Esophagus muscularis mucosa (tissue), 4 donors: ENCODE measurements around the gene SH3PXD2A. TPM values are rescaled to one million over a fixed set of nuclear protein-coding genes. Genes with fewer than 3 reads are reported as not detected.

ENCODE experiments used
- DNase-seq: peaks from one replicate; pipeline ENCODE4 v3.0.0-alpha.2; 2017; ENCODE audit errors: extremely low spot score
- H3K27ac ChIP-seq, 4 donors: fragments of 200-600 bp; sonication (generic); replicated peaks in 1 of 4; 1 replicate in 3 of 4; 2 replicates in 1 of 4; pipeline ENCODE4 v1.5.1; 2016 to 2019; ENCODE audit warnings: mild to moderate bottlenecking in 1 of 4
- H3K27me3 ChIP-seq, 4 donors: fragments of 200-600 bp; sonication (generic); one replicate each; pipeline versions ENCODE4 v1.5.1 to v1.6.0; 2016 to 2019
- H3K36me3 ChIP-seq, 4 donors: fragments of 200-600 bp; sonication (generic); one replicate each; pipeline ENCODE4 v1.5.1; 2016 to 2019
- H3K4me1 ChIP-seq, 4 donors: fragments of 200-600 bp; sonication (generic); one replicate each; pipeline ENCODE4 v1.5.1; 2016 to 2019
- H3K4me3 ChIP-seq, 4 donors: fragments of 200-600 bp; sonication (generic); 1 replicate in 2 of 4; 2 replicates in 2 of 4; pipeline ENCODE4 v1.5.1; 2016 to 2019; ENCODE audit warnings: mild to moderate bottlenecking in 4 of 4, moderate library complexity in 1 of 4
- H3K9me3 ChIP-seq, 4 donors: fragments of 200-600 bp; sonication (generic); 1 replicate in 3 of 4; 2 replicates in 1 of 4; pipeline ENCODE4 v1.5.1; 2016 to 2019
- EP300 ChIP-seq: sonication (generic); formaldehyde crosslinking; IDR thresholded peaks from one replicate; pipeline ENCODE4 v1.6.1; 2017; ENCODE audit warnings: antibody characterized with exemption
- POLR2A ChIP-seq: fragments of 450-650 bp; IDR thresholded peaks from one replicate; pipeline ENCODE4 v1.6.1; 2017; ENCODE audit warnings: antibody characterized with exemption, moderate library complexity, mild to moderate bottlenecking, low read depth
- POLR2AphosphoS5 ChIP-seq, 2 donors: sonication (generic); formaldehyde crosslinking; IDR thresholded peaks; one replicate each; pipeline ENCODE4 v1.6.1; 2017; ENCODE audit warnings: antibody characterized with exemption in 2 of 2
- WGBS: methylation state at CpG from one replicate; pipeline ENCODE4 v1.1.5; 2018; 5-methylcytosine and 5-hydroxymethylcytosine counted together
- intact Hi-C: fragments of 100-400 bp; cut with DNase I; formaldehyde crosslinking; loops from one replicate; pipeline ENCODE4 v1.15.1; 2023
- total RNA-seq, 4 donors: library from RNA; depleted of rRNA; stranded (reverse); fragments of >200 nt; gene quantifications; one replicate each; pipeline versions ENCODE4 v1.1.0 to v1.2.1, GENCODE V29; 2016
- TF ChIP-seq, protein P1 (sequence below), 3 experiments: fragments of 200-600 bp in 2 of 3; fragments of 450-650 bp in 1 of 3; sonication (generic) in 2 of 3; IDR thresholded peaks; one replicate each; pipeline ENCODE4 v1.5.1; 2017 to 2019; ENCODE audit warnings: antibody characterized with exemption in 3 of 3, mild to moderate bottlenecking in 2 of 3, moderate library complexity in 1 of 3

SH3PXD2A gene
- total RNA-seq, 4 donors from 2014 or later = 30.5 to 69.3 (median 40.0) TPM

- TF ChIP-seq, protein P1, sequence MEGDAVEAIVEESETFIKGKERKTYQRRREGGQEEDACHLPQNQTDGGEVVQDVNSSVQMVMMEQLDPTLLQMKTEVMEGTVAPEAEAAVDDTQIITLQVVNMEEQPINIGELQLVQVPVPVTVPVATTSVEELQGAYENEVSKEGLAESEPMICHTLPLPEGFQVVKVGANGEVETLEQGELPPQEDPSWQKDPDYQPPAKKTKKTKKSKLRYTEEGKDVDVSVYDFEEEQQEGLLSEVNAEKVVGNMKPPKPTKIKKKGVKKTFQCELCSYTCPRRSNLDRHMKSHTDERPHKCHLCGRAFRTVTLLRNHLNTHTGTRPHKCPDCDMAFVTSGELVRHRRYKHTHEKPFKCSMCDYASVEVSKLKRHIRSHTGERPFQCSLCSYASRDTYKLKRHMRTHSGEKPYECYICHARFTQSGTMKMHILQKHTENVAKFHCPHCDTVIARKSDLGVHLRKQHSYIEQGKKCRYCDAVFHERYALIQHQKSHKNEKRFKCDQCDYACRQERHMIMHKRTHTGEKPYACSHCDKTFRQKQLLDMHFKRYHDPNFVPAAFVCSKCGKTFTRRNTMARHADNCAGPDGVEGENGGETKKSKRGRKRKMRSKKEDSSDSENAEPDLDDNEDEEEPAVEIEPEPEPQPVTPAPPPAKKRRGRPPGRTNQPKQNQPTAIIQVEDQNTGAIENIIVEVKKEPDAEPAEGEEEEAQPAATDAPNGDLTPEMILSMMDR (IDR thresholded peaks at IDR 0.05) = no peak
- no peak for TF ChIP-seq EP300
- no peak for TF ChIP-seq POLR2A
- intact Hi-C loops = no loop called here
- Histone ChIP-seq H3K4me3 (no peak overlapping the region), H3K27ac (no peak overlapping the region), H3K4me1 (peaks cover 11 to 18% (median 16%) of the 10 kb centered on the region in 4 donors), H3K9me3 (no peaks in the 10 kb centered on the region), H3K36me3 (peaks cover 0 to 37% (median 18%) of the 10 kb centered on the region in 4 donors), H3K27me3 (no peaks in the 10 kb centered on the region)
- DNase-seq = no peak
- WGBS = 93% methylated on average over 12 of the region's 12 CpGs
Observed at GRCh38 chr10:103797857-103798256, 57.5 kb downstream of the SH3PXD2A start.

- TF ChIP-seq, protein P1 (IDR thresholded peaks at IDR 0.05) = no peak
- TF ChIP-seq POLR2AphosphoS5 (IDR thresholded peaks at IDR 0.05) (no peak), EP300 (no peak), POLR2A (no peak)
- no peak for DNase-seq
- WGBS = 78% methylated on average over 4 of the region's 4 CpGs
- H3K27me3 ChIP-seq = no peaks in the 10 kb centered on the region
- intact Hi-C loops = no loop called here
- peaks cover 13 to 26% (median 24%) of the 10 kb centered on the region in 4 donors for H3K4me1 ChIP-seq
- no peak overlapping the region for H3K4me3 ChIP-seq
- peaks cover 0 to 33% (median 16%) of the 10 kb centered on the region in 4 donors for H3K36me3 ChIP-seq
- H3K27ac ChIP-seq = no peak overlapping the region
- no peaks in the 10 kb centered on the region for H3K9me3 ChIP-seq
Observed at GRCh38 chr10:103795634-103796270, 59.6 kb downstream of the SH3PXD2A start.

DNA sequence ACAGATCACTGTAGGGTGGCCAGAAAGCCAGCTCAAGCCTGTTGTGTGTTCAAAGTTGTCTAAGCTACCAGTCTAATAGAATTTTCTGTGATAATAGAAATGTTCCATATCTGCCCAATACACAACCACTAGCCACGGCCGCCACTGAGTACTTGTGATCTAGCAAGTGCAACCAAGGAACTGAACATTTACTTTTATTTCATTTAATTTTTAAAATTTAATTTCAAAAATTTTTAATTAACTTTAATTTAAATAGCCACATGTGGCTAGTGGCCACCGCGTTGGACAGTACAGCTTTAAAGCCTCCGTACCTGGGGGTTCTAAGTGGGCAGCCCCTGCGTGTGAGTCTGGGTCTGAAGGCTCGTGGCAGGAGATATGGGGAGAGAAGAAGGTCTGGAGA lies 60.4 kb downstream of the SH3PXD2A start:
- H3K4me1 ChIP-seq = peaks cover 13 to 27% (median 24%) of the 10 kb centered on the region in 4 donors

DNA sequence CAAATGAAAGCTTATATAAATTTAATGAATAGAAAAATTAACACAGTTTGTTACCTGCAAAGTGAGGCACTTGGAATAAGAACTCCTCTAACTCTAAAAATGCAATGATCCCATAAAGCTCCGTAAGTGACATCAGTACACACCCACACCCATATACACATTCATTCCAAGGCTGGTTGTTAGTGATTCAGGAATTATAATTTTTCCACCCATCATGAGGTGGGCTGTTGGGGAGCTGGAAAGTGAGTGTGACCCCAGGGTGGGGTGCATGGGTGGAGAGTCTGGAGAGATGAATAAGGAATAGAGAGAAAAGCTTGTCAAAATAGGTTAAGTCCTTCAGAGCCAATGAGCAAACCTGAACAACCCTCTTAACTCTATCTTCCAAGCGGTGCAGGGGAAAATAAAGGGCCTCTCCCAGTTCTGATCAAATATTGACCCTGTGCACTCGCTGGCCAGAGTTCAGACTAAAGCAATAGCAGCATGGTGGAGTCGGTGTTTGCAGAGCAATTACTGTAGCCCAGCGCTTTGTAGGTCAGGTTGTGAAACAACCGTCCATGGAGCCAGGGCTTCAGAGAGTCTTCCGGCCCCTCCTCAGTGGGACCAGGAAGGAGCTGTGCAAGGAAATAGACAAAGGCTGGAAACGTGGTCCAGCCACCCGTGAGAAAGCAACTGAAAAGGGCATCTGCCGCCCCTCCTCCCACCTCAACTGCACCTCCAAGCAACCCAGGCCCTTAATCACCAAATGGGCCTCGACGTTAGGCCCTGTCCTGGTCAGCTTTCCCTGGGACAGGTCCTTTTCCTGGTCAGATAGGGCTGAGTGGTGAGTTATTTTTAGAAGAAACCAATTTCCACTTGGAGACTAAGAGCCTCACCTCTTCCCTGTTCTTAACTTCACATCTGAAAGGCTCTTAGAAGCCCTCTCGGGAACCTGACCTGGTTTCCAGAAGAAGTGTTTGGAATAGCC lies 61.2 kb downstream of the SH3PXD2A start:
- peak in 1 of 2 donors; percentile 41 for TF ChIP-seq POLR2AphosphoS5 (IDR thresholded peaks at IDR 0.05)
- TF ChIP-seq, protein P1 (IDR thresholded peaks at IDR 0.05) = no peak
- no peak overlapping the region for H3K4me3 ChIP-seq
- H3K27ac ChIP-seq = peak overlapping the region in 2 of 4 donors; percentile 7 to 50
- H3K36me3 ChIP-seq = peaks cover 0 to 17% (median 7%) of the 10 kb centered on the region in 4 donors
- H3K4me1 ChIP-seq = peaks cover 17 to 34% (median 27%) of the 10 kb centered on the region in 4 donors
- no peaks in the 10 kb centered on the region for H3K27me3 ChIP-seq
- intact Hi-C loops = no loop called here
- 80% methylated on average over 12 of the region's 13 CpGs for WGBS
- no peak for DNase-seq
- no peaks in the 10 kb centered on the region for H3K9me3 ChIP-seq

More for the DNA sequence above, 60.4 kb downstream of the SH3PXD2A start:
- H3K27ac ChIP-seq = peak overlapping the region in 2 of 4 donors; percentile 7 to 50
- no peak for DNase-seq
- H3K27me3 ChIP-seq = no peaks in the 10 kb centered on the region
- 96% methylated on average over 7 of the region's 7 CpGs for WGBS
- intact Hi-C loops = no loop called here
- H3K4me3 ChIP-seq = no peak overlapping the region
- H3K9me3 ChIP-seq = no peaks in the 10 kb centered on the region
- TF ChIP-seq POLR2A (no peak), EP300 (no peak), POLR2AphosphoS5 (IDR thresholded peaks at IDR 0.05) (no peak)
- TF ChIP-seq, protein P1 (IDR thresholded peaks at IDR 0.05) = no peak
- peaks cover 0 to 25% (median 10%) of the 10 kb centered on the region in 4 donors for H3K36me3 ChIP-seq
